ENCODE measurements around the gene DAPK2. TPM values are rescaled to one million over a fixed set of nuclear protein-coding genes. Genes with fewer than 3 reads are reported as not detected.
"Not testable (repeated sequence)": the region's sequence is repeated elsewhere in the genome, so short reads cannot be mapped to it uniquely, and the experiment has no call there.

Gene DAPK2
- total RNA-seq = under 1 TPM; 0.29 to 0.60 TPM

- no peaks in the 10 kb centered on the region for H3K36me3 Mint-ChIP-seq
- H3K4me1 Mint-ChIP-seq = peaks cover 9% of the 10 kb centered on the region
- no peak within 1 kb of the TSS for H3K27ac Mint-ChIP-seq
Observed at GRCh38 chr15:64046421-64047153, at the start of gene DAPK2. Gene DAPK2 (minus strand): TSS chr15:64046485. CDS start chr15:64040261, 6,224 bp downstream.

GRCh38 chr15:64095431-64095794 lies 49.1 kb upstream of the DAPK2 start:
- Mint-ChIP-seq H3K36me3 (peaks cover 18% of the 10 kb centered on the region), H3K27ac (peak overlapping the region; percentile 98), H3K9me3 (no peaks in the 10 kb centered on the region), H3K27me3 (no peaks in the 10 kb centered on the region), H3K4me3 (peak overlapping the region; percentile 99), H3K4me1 (peaks cover 54% of the 10 kb centered on the region)
- no peak for DNase-seq

More at GRCh38 chr15:64046421-64047153, at the start of gene DAPK2:
- no peaks in the 10 kb centered on the region for H3K9me3 Mint-ChIP-seq
- H3K27me3 Mint-ChIP-seq = peaks cover 26% of the 10 kb centered on the region
- DNase-seq = peak; percentile 79
- H3K4me3 Mint-ChIP-seq = peak within 1 kb of the TSS; percentile 69

- DNase-seq = peak; percentile 92
- Mint-ChIP-seq H3K4me3 (peak within 1 kb of the TSS; percentile 99), H3K27me3 (no peaks in the 10 kb centered on the region)
Observed at GRCh38 chr15:64093627-64094417, 47.5 kb upstream of the DAPK2 start, which contains the start of gene CIAO2A. Gene CIAO2A (minus strand): TSS chr15:64093838. CDS start chr15:64093768, 70 bp downstream.

GRCh38 chr15:64092864-64093626 lies 46.8 kb upstream of the DAPK2 start:
- peak overlapping the region; percentile 99 for H3K4me3 Mint-ChIP-seq
- no peaks in the 10 kb centered on the region for H3K9me3 Mint-ChIP-seq
- no peaks in the 10 kb centered on the region for H3K27me3 Mint-ChIP-seq
- peaks cover 45% of the 10 kb centered on the region for H3K4me1 Mint-ChIP-seq
- peaks cover 21% of the 10 kb centered on the region for H3K36me3 Mint-ChIP-seq
- peak overlapping the region; percentile 98 for H3K27ac Mint-ChIP-seq
- peak; percentile 48 for DNase-seq

More at GRCh38 chr15:64093627-64094417, 47.5 kb upstream of the DAPK2 start, which contains the start of gene CIAO2A:
- peaks cover 50% of the 10 kb centered on the region for H3K4me1 Mint-ChIP-seq
- H3K9me3 Mint-ChIP-seq = no peaks in the 10 kb centered on the region
- peaks cover 21% of the 10 kb centered on the region for H3K36me3 Mint-ChIP-seq
- H3K27ac Mint-ChIP-seq = peak within 1 kb of the TSS; percentile 98

- H3K4me1 Mint-ChIP-seq = peaks cover 38% of the 10 kb centered on the region
- peak overlapping the region; percentile 98 for H3K27ac Mint-ChIP-seq
- H3K27me3 Mint-ChIP-seq = no peaks in the 10 kb centered on the region
- no peak for DNase-seq
- peaks cover 28% of the 10 kb centered on the region for H3K36me3 Mint-ChIP-seq
- peak overlapping the region; percentile 99 for H3K4me3 Mint-ChIP-seq
- H3K9me3 Mint-ChIP-seq = no peaks in the 10 kb centered on the region
Observed at GRCh38 chr15:64092075-64092820, 46.0 kb upstream of the DAPK2 start.

GRCh38 chr15:64090527-64090926 lies 44.2 kb upstream of the DAPK2 start:
- Mint-ChIP-seq H3K27ac (peak overlapping the region; percentile 38), H3K9me3 (no peaks in the 10 kb centered on the region), H3K4me3 (no peak overlapping the region), H3K27me3 (no peaks in the 10 kb centered on the region), H3K36me3 (peaks cover 36% of the 10 kb centered on the region), H3K4me1 (peaks cover 30% of the 10 kb centered on the region)
- no peak for DNase-seq

- H3K4me3 Mint-ChIP-seq = no peak overlapping the region
- H3K4me1 Mint-ChIP-seq = peaks cover 22% of the 10 kb centered on the region
- peaks cover 36% of the 10 kb centered on the region for H3K36me3 Mint-ChIP-seq
- H3K9me3 Mint-ChIP-seq = no peaks in the 10 kb centered on the region
- no peaks in the 10 kb centered on the region for H3K27me3 Mint-ChIP-seq
- DNase-seq = no peak
- no peak overlapping the region for H3K27ac Mint-ChIP-seq
Observed at GRCh38 chr15:64089543-64090280, 43.4 kb upstream of the DAPK2 start.

GRCh38 chr15:64082757-64083156 lies 36.5 kb upstream of the DAPK2 start:
- no peak overlapping the region for H3K4me3 Mint-ChIP-seq
- no peak overlapping the region for H3K27ac Mint-ChIP-seq
- H3K4me1 Mint-ChIP-seq = no peaks in the 10 kb centered on the region
- H3K9me3 Mint-ChIP-seq = no peaks in the 10 kb centered on the region
- no peaks in the 10 kb centered on the region for H3K27me3 Mint-ChIP-seq
- peaks cover 19% of the 10 kb centered on the region for H3K36me3 Mint-ChIP-seq
- DNase-seq = no peak

- H3K4me3 Mint-ChIP-seq, H3K9me3 Mint-ChIP-seq, DNase-seq, H3K27me3 Mint-ChIP-seq, H3K36me3 Mint-ChIP-seq, H3K4me1 Mint-ChIP-seq, H3K27ac Mint-ChIP-seq: not testable (repeated sequence)
Observed at GRCh38 chr15:64073496-64073895, 27.2 kb upstream of the DAPK2 start.

GRCh38 chr15:64072812-64073211 lies 26.5 kb upstream of the DAPK2 start:
- H3K27me3 Mint-ChIP-seq = no peaks in the 10 kb centered on the region
- no peaks in the 10 kb centered on the region for H3K9me3 Mint-ChIP-seq
- DNase-seq = no peak
- H3K36me3 Mint-ChIP-seq = peaks cover 7% of the 10 kb centered on the region
- H3K4me3 Mint-ChIP-seq = no peak overlapping the region
- peaks cover 4% of the 10 kb centered on the region for H3K4me1 Mint-ChIP-seq
- H3K27ac Mint-ChIP-seq = no peak overlapping the region

- Mint-ChIP-seq H3K4me3 (no peak overlapping the region), H3K9me3 (no peaks in the 10 kb centered on the region), H3K36me3 (peaks cover 7% of the 10 kb centered on the region), H3K27ac (no peak overlapping the region), H3K27me3 (no peaks in the 10 kb centered on the region), H3K4me1 (peaks cover 9% of the 10 kb centered on the region)
- no peak for DNase-seq
Observed at GRCh38 chr15:64071931-64072765, 25.9 kb upstream of the DAPK2 start.

- no peak for DNase-seq
- peaks cover 7% of the 10 kb centered on the region for H3K36me3 Mint-ChIP-seq
- H3K4me1 Mint-ChIP-seq = peaks cover 9% of the 10 kb centered on the region
- no peak overlapping the region for H3K4me3 Mint-ChIP-seq
- no peaks in the 10 kb centered on the region for H3K27me3 Mint-ChIP-seq
- H3K27ac Mint-ChIP-seq = no peak overlapping the region
- no peaks in the 10 kb centered on the region for H3K9me3 Mint-ChIP-seq
Observed at GRCh38 chr15:64070965-64071851, 24.9 kb upstream of the DAPK2 start.
